ENCODE results near the gene BTNL9.
"Not testable (repeated sequence)": the region's sequence is repeated elsewhere in the genome, so short reads cannot be mapped to it uniquely, and the experiment has no call there.

DNA sequence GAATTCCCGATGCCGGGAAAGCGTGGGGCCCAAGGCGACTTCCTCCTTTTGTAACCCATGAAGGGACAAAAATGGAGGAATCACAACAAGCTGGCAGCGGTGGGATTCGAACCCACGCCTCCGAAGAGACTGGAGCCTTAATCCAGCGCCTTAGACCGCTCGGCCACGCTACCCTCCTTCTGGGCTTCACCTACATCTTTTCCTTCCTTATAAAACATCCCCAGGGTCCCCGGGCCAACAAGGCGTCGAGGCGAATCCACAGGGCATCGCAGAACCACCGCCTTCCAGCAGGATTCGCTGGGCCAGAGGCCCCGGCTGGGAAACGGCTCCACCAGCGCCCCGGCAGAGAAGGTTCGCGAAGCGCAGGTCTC lies 57.3 kb downstream of the BTNL9 start:
- not testable (repeated sequence) for TF ChIP-seq ZNF274 (IDR thresholded peaks at IDR 0.05; ENCODE audit: low read depth, low read length); YY1 (IDR thresholded peaks at IDR 0.05; ENCODE audit: insufficient read depth, insufficient read length)

Measured in NT2/D1 (cell line).